ENCODE results near the gene ALMS1. TPM values are rescaled to one million over a fixed set of nuclear protein-coding genes. Genes with fewer than 3 reads are reported as not detected.
A peak's percentile ranks its signal among the peaks of the same experiment; 100 is the strongest.
"Not testable (repeated sequence)": the region's sequence is repeated elsewhere in the genome, so short reads cannot be mapped to it uniquely, and the experiment has no call there.

The ALMS1 gene
- total RNA-seq, 1 experiment from 2014 or later = 7.4 TPM

DNA sequence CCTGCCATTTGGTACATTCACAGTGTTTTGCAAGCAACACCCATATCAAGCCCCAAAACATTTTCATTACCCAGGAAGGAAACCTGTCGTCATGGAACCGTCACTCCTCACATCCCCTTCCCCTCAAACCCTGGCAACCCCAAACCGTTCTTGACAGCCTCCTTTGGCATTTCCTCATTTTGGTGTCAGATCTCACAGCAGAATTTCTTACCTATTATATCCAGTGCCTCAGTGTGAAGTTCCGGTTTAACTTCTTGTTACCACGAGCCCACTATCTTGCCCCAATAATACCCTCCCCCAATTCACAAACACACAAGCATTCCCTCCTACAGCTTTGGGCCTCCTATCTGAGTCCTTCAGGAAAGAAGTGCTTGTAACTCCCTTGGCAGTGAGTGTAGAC lies 240.6 kb downstream of the ALMS1 start:
- intact Hi-C loops (cut with micrococcal nuclease; ENCODE audit: unreplicated experiment); H3K36me3 ChIP-seq (ENCODE audit: control insufficient read depth, insufficient read depth, low read length); H3K4me3 Mint-ChIP-seq (ENCODE audit: unreplicated experiment); H3K27ac Mint-ChIP-seq (ENCODE audit: unreplicated experiment); H3K4me3 ChIP-seq (ENCODE audit: low read depth, low read length); H3K27me3 ChIP-seq (replicated peaks; ENCODE audit: control insufficient read depth, insufficient read depth, low read length); DNase-seq; H3K9me3 Mint-ChIP-seq (ENCODE audit: unreplicated experiment); H3K9me3 ChIP-seq; H3K36me3 Mint-ChIP-seq (ENCODE audit: insufficient read depth, unreplicated experiment); POLR2A ChIA-PET; H3K4me1 ChIP-seq; H3K4me1 Mint-ChIP-seq (ENCODE audit: low read depth, unreplicated experiment); BruUV-seq (replicated peaks); H3K27me3 Mint-ChIP-seq (ENCODE audit: insufficient read depth, unreplicated experiment): not testable (repeated sequence)
- CTCF ChIA-PET = interaction anchor here (0.6 kb wide), 1 partner anchor 10 kb away, joined by 5 read pairs; no protein-coding TSS in a partner anchor

GRCh38 chr2:73628493-73628892 lies 242.9 kb downstream of the ALMS1 start:
- not testable (repeated sequence) for H3K27ac Mint-ChIP-seq (ENCODE audit: unreplicated experiment); H3K4me1 ChIP-seq

DNA sequence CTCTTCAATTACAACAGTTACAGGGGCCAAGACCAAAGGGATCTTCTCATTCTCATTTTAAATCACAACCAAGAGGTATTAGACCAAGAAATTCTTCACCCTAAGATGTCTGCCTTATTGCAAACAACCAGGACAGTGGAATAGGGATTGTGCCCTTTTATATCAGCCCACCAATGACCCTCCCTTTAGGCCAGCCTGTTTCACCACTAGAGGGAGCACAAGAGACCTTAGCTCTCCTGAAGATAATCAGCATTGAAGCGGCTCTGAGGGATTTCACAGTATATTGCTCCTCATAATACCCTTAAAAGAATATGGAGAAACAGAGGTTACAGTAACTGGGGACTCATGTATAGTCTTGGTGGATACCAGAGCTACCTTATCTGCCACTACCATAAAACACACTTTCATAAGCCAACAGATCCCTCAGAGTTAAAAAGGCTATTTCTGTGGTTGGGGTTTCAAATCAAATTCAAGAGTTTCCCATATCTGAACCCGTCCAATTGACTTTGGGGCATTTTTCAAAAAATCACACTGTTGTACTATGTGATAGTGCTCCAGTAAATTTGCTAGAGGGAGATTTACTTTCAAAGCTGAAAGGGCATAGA lies 245.1 kb downstream of the ALMS1 start:
- H3K36me3 Mint-ChIP-seq (ENCODE audit: insufficient read depth, unreplicated experiment); H3K9me3 ChIP-seq; BruUV-seq (replicated peaks); CTCF ChIA-PET; H3K4me3 ChIP-seq (ENCODE audit: low read depth, low read length); H3K4me1 ChIP-seq; H3K27ac Mint-ChIP-seq (ENCODE audit: unreplicated experiment); POLR2A ChIA-PET; H3K4me1 Mint-ChIP-seq (ENCODE audit: low read depth, unreplicated experiment); H3K4me3 Mint-ChIP-seq (ENCODE audit: unreplicated experiment); H3K9me3 Mint-ChIP-seq (ENCODE audit: unreplicated experiment); H3K27me3 ChIP-seq (replicated peaks; ENCODE audit: control insufficient read depth, insufficient read depth, low read length); H3K36me3 ChIP-seq (ENCODE audit: control insufficient read depth, insufficient read depth, low read length): not testable (repeated sequence)
- H3K27me3 Mint-ChIP-seq (ENCODE audit: insufficient read depth, unreplicated experiment) = peaks cover 12% of the 10 kb centered on the region
- intact Hi-C loops (cut with micrococcal nuclease; ENCODE audit: unreplicated experiment) = loop anchor here (2.0 kb wide), 1 partner anchor 60 kb away; no protein-coding TSS in a partner anchor
- DNase-seq = peak in 1 of 2 experiments; percentile 35
- TF ChIP-seq CTCF (IDR thresholded peaks at IDR 0.05; ENCODE audit: insufficient read depth in 1 of 2, low read depth in 1 of 2, low read length in 1 of 2, severe bottlenecking in 1 of 2, unreplicated experiment in 1 of 2) = peak; percentile 44 to 68

More at GRCh38 chr2:73628493-73628892, 242.9 kb downstream of the ALMS1 start:
- intact Hi-C loops (cut with micrococcal nuclease; ENCODE audit: unreplicated experiment); H3K4me3 ChIP-seq (ENCODE audit: low read depth, low read length); POLR2A ChIA-PET; H3K9me3 ChIP-seq; H3K36me3 Mint-ChIP-seq (ENCODE audit: insufficient read depth, unreplicated experiment); DNase-seq; BruUV-seq (replicated peaks); H3K9me3 Mint-ChIP-seq (ENCODE audit: unreplicated experiment); H3K4me1 Mint-ChIP-seq (ENCODE audit: low read depth, unreplicated experiment); H3K27me3 ChIP-seq (replicated peaks; ENCODE audit: control insufficient read depth, insufficient read depth, low read length); H3K36me3 ChIP-seq (ENCODE audit: control insufficient read depth, insufficient read depth, low read length); CTCF ChIA-PET; H3K4me3 Mint-ChIP-seq (ENCODE audit: unreplicated experiment): not testable (repeated sequence)
- H3K27me3 Mint-ChIP-seq (ENCODE audit: insufficient read depth, unreplicated experiment) = peaks cover 12% of the 10 kb centered on the region

GRCh38 chr2:73636977-73637376 lies 251.3 kb downstream of the ALMS1 start:
- POLR2A ChIA-PET; H3K4me1 Mint-ChIP-seq (ENCODE audit: low read depth, unreplicated experiment); H3K4me1 ChIP-seq; DNase-seq; H3K27ac Mint-ChIP-seq (ENCODE audit: unreplicated experiment); H3K4me3 Mint-ChIP-seq (ENCODE audit: unreplicated experiment); BruUV-seq (replicated peaks); H3K9me3 ChIP-seq; H3K27me3 ChIP-seq (replicated peaks; ENCODE audit: control insufficient read depth, insufficient read depth, low read length); CTCF ChIA-PET; H3K36me3 Mint-ChIP-seq (ENCODE audit: insufficient read depth, unreplicated experiment); H3K4me3 ChIP-seq (ENCODE audit: low read depth, low read length); intact Hi-C loops (cut with micrococcal nuclease; ENCODE audit: unreplicated experiment); H3K27me3 Mint-ChIP-seq (ENCODE audit: insufficient read depth, unreplicated experiment); H3K36me3 ChIP-seq (ENCODE audit: control insufficient read depth, insufficient read depth, low read length): not testable (repeated sequence)
- peaks cover 12% of the 10 kb centered on the region for H3K9me3 Mint-ChIP-seq (ENCODE audit: unreplicated experiment)

All from Caco-2 (cell line).